Measurements from ENCODE around the gene INVS.

- TF ChIP-seq, protein P1, sequence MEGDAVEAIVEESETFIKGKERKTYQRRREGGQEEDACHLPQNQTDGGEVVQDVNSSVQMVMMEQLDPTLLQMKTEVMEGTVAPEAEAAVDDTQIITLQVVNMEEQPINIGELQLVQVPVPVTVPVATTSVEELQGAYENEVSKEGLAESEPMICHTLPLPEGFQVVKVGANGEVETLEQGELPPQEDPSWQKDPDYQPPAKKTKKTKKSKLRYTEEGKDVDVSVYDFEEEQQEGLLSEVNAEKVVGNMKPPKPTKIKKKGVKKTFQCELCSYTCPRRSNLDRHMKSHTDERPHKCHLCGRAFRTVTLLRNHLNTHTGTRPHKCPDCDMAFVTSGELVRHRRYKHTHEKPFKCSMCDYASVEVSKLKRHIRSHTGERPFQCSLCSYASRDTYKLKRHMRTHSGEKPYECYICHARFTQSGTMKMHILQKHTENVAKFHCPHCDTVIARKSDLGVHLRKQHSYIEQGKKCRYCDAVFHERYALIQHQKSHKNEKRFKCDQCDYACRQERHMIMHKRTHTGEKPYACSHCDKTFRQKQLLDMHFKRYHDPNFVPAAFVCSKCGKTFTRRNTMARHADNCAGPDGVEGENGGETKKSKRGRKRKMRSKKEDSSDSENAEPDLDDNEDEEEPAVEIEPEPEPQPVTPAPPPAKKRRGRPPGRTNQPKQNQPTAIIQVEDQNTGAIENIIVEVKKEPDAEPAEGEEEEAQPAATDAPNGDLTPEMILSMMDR (IDR thresholded peaks at IDR 0.05) = no peak
- TF ChIP-seq POLR2AphosphoS5 (IDR thresholded peaks at IDR 0.05) = no peak
Measured at GRCh38 chr9:100219347-100219746, 120.3 kb downstream of the INVS start.
